NB4 (cell line): Measurements from ENCODE around the gene CISD1.

Experiments used
- POLR2A ChIP-seq: IDR thresholded peaks from 2 replicates; pipeline ENCODE4 v1.6.1; 2011; ENCODE audit warnings: mild to moderate bottlenecking; ENCODE audit not compliant: insufficient read length; ENCODE audit errors: extremely low read depth
- TF ChIP-seq, protein P1 (sequence below): IDR thresholded peaks from 2 replicates; pipeline ENCODE4 v1.6.1; 2011; ENCODE audit warnings: low read depth, low read length
- TF ChIP-seq, protein P2 (sequence below): IDR thresholded peaks from one replicate; pipeline ENCODE4 v1.5.1; 2012; ENCODE audit warnings: low read depth, low read length

GRCh38 chr10:58291538-58292174 is 22.7 kb downstream of the CISD1 start:
- TF ChIP-seq, protein P1, sequence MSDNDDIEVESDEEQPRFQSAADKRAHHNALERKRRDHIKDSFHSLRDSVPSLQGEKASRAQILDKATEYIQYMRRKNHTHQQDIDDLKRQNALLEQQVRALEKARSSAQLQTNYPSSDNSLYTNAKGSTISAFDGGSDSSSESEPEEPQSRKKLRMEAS, result no peak
- TF ChIP-seq, protein P2, sequence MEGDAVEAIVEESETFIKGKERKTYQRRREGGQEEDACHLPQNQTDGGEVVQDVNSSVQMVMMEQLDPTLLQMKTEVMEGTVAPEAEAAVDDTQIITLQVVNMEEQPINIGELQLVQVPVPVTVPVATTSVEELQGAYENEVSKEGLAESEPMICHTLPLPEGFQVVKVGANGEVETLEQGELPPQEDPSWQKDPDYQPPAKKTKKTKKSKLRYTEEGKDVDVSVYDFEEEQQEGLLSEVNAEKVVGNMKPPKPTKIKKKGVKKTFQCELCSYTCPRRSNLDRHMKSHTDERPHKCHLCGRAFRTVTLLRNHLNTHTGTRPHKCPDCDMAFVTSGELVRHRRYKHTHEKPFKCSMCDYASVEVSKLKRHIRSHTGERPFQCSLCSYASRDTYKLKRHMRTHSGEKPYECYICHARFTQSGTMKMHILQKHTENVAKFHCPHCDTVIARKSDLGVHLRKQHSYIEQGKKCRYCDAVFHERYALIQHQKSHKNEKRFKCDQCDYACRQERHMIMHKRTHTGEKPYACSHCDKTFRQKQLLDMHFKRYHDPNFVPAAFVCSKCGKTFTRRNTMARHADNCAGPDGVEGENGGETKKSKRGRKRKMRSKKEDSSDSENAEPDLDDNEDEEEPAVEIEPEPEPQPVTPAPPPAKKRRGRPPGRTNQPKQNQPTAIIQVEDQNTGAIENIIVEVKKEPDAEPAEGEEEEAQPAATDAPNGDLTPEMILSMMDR, result peak; percentile 59
- TF ChIP-seq POLR2A, result no peak
